ENCODE data around the gene RHOH. TPM values are rescaled to one million over a fixed set of nuclear protein-coding genes. Genes with fewer than 3 reads are reported as not detected.
A peak's percentile ranks its signal among the peaks of the same experiment; 100 is the strongest.

RHOH gene
- total and polyA plus RNA-seq, 2 of the 13 experiments (the other 11 are each of a cell fraction or from before 2014, with no cell fraction given), result 0.57 TPM; not detected in 1

- TF ChIP-seq POLR2G (IDR thresholded peaks at IDR 0.05; ENCODE audit: low read depth, low read length) (peak; percentile 39; the same call in 1 of the 2 replicates), MAFG (CRISPR knock-in tag; IDR thresholded peaks at IDR 0.05) (no peak), DNMT1 (CRISPR knock-in tag; IDR thresholded peaks at IDR 0.05) (no peak), ATF4 (CRISPR knock-in tag; IDR thresholded peaks at IDR 0.05) (peak in 1 of 2 experiments; percentile 69; a peak in 2 of 4 replicates), ZBTB34 (CRISPR knock-in tag; IDR thresholded peaks at IDR 0.05) (no peak), FOXO4 (CRISPR knock-in tag; conservative IDR thresholded peaks at IDR 0.05) (no peak), HDAC2 (CRISPR knock-in tag; IDR thresholded peaks at IDR 0.05) (peak; percentile 45; the same call in 1 of the 2 replicates), TFAP4 (IDR thresholded peaks at IDR 0.05; ENCODE audit: borderline replicate concordance, low read depth) (no peak), BCL6 (CRISPR knock-in tag; IDR thresholded peaks at IDR 0.05) (peak; percentile 80), FOXA1 (IDR thresholded peaks at IDR 0.05) (peak; percentile 94), FOXA1 (CRISPR knock-in tag; IDR thresholded peaks at IDR 0.05) (peak; percentile 97), PPARG (CRISPR knock-in tag; conservative IDR thresholded peaks at IDR 0.05) (0 out of 2 replicates have a peak, but pooled peaks have one; percentile 34), NFIC (IDR thresholded peaks at IDR 0.05; ENCODE audit: low read length) (peak; percentile 89), ARID5B (CRISPR knock-in tag; IDR thresholded peaks at IDR 0.05) (peak; percentile 93), UBTF (CRISPR knock-in tag; IDR thresholded peaks at IDR 0.05) (no peak), SALL1 (CRISPR knock-in tag; IDR thresholded peaks at IDR 0.05) (peak; percentile 83; the same call in 1 of the 2 replicates), FOXO1 (CRISPR knock-in tag; IDR thresholded peaks at IDR 0.05) (peak; percentile 50; the same call in 1 of the 2 replicates), FOXP1 (IDR thresholded peaks at IDR 0.05) (no peak), FOXP1 (CRISPR knock-in tag; IDR thresholded peaks at IDR 0.05) (peak; percentile 90)
Measured at GRCh38 chr4:40190880-40191815, 5.7 kb upstream of the RHOH start (continued).

Measured in HepG2 (cell line).